RPMI7951 (cell line): ENCODE data around the gene SEMA7A. TPM values are rescaled to one million over a fixed set of nuclear protein-coding genes. Genes with fewer than 3 reads are reported as not detected.
"Not testable (repeated sequence)": the region's sequence is repeated elsewhere in the genome, so short reads cannot be mapped to it uniquely, and the experiment has no call there.

Source experiments
- DNase-seq: peaks from one replicate; pipeline ENCODE4 v3.0.0-alpha.2; 2012; ENCODE audit warnings: low read depth
- total RNA-seq: library from RNA; depleted of rRNA; stranded (reverse); fragments of >200 nt; shearing (Covaris generic); gene quantifications from 2 replicates; pipeline ENCODE4 v1.2.3, GENCODE V29; 2014; rRNA removed

The SEMA7A gene
- total RNA-seq, 1 experiment from 2014 or later: 20.7 TPM

DNA sequence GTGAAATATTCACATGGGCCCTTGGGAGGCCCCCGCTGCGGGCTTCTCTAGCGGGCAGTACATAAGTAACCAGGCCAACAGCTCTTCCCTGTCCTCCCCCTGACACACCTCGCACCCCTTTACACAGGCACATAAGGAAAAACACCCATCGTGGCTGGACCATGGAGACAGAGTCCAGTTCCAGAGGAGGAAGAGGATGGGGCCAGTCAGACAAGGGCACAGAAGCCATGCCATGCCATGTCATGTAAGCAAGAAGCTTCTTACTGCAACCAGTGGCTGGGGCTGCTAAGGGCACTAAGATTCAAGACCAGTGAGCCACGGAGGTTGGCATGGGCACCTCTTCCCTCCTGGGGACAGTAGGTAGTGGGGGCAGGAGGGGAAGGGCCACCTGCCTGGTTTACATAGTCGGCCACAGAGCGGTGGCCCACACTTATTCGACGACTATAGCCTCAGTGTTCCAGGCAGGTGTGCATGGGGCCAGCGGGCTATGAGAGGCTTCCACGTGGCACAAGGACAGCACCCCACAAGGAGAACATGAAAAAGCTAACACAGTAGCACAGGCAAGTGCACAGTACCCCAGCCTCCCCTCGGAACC, 60.6 kb downstream of the SEMA7A start:
- DNase-seq: no peak

DNA sequence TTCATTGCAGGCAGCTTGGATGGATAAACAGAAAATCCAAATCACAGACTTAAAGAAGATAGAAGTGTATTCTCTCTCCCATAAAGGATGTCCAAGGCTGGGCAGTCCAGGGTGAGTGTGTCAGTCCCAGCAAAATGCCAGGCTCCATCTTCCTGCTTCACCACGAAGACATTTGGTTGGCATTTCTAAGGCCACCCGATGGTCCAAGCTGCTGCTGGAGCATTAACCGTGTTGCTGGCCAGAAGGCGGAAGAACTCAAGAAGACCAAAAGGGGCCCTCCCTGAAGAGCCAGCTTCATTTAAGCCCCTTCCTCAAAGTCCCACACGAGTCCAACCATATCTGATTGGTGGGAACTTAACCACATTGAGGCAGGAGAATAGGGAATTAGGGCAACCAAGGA, 63.3 kb downstream of the SEMA7A start:
- no peak for DNase-seq

DNA sequence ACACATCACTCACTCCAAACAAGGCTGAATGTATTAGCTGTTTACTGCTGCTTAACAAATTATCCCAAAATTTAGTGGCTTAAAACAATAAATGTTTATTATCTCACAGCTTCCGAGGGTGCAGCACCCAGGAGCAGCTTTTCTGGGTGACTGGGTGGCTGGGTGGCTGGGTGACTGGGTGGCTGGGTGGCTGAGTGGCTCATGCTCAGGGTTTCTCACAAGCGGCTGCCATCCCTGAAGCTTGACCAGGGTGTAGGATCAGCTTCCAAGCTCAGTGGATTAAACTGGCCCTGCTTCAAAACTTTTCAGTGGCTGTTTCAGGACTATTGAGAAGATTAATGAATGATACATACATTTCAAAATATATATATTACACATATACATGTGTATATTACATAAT, 64.0 kb downstream of the SEMA7A start:
- no peak for DNase-seq

DNA sequence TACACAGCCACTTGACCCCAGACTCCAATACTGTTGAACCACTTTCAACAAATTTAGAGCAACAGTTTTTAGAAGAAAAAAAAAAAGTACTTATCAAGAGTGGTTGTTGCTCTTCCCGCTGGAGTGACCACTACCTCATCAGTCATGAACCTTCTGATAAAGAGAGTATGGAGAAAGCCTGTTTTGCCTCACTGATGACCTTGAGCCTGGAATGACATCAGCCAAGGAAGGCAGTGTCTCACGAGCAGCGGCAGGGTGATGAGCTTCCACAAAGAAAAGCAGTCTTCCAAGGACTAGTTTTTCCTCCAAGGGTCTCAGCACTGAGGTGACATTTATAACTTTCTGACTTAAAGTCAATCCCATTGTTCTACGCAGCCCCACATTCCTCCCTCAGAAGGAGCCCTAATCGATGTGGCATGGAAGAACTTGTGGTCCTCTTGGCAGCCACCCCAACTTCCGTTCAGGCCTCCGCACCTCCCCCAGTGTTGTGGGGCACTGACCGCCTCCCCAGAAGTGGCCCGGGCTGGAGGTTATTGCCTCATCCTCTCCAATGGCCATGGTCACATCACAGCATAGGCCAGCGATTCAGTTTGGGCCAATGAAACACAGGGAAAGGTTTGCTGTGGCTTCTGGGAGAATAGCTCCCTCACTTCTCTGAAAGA, 64.5 kb downstream of the SEMA7A start:
- peak; percentile 37 for DNase-seq

DNA sequence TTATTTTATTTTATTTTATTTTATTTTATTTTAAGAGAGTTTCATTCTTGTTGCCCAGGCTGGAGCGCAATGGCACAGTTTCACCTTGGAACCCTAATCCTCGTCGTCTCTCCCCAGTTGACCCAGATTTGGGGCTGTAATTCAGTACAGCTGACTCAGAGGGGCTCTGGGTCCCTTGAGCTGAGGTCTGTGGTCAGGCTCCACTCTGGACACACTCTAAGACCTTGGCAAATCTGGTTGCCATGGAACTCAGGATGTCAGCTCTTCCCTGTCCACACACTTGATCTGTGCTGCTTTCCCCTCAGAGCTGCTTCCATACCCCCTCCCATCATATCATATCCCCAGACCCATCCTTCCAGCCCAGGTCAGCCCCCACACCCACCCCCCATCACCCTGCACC, 65.6 kb downstream of the SEMA7A start:
- no peak for DNase-seq

DNA sequence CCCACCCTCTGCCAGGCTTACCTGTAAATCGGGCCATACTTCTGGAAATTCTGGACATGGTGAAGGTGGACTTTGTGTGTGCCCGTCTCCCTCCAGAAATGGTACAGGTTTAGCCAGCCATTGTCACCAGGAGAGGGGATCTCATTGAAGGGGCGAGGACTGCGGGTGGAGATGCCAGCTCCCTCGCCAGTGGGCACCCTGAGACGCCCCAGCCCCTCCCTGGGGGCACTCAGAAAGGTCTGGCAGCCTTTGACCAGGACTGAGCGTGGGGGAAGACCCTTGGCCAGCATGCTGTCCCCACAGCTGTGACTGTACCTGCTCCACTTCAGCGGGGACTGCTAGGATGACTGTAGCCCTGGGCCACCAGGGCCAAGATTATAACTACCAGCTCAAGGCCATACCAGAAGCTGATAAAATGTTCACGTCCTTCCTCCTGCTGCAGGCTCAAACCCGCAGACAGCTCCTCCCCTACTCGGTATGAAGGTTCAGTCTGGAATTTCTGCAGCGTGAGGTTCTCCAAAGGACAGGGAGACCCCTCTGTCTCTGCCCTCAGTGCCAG, 66.4 kb downstream of the SEMA7A start, which contains the start of gene CYP11A1:
CYP11A1 (minus strand) TSS at position 351 of the 559 bp plus-strand sequence; CDS start at position 290, 61 bp downstream.
- no peak for DNase-seq

DNA sequence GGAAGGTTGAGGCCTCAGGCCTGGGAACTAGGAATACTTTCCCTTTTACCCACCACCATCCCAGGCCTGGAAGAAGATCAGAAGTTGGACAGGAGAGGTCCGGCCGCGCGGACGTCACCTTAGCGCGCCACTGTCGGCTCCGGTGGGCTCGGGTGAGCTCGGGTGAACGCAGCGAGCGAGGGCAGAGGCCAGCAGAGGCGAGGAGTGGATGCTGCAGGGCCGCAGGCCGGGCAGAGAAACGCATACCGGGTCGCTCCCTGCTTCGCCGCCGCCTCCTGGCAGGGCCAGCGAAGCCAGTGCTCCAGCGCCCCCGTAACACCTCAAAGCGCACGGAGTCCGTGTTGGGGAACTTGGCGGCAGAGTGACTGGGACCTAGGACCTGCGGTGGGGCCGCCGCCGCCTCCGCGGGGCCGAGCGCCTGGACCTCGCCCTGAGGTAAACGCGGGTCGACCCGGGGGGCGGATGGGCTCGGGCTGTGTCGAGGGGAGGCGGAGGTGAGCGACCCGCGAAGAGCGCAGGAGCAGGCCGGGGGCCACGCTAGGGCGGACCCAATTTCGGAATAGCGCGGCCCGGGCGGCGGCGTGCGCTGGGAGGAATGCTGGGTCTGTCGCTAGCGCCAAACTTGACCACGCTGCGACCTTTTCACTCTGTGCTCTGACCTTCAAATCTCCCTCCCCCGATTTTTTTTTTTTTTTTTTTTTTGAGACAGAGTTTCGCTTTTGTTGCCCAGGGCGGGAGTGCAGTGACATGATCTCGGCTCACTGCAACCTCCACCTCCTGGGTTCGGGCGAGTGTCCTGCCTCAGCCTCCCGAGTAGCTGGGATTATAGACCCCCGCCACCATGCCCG, 67.9 kb downstream of the SEMA7A start:
- DNase-seq: no peak

DNA sequence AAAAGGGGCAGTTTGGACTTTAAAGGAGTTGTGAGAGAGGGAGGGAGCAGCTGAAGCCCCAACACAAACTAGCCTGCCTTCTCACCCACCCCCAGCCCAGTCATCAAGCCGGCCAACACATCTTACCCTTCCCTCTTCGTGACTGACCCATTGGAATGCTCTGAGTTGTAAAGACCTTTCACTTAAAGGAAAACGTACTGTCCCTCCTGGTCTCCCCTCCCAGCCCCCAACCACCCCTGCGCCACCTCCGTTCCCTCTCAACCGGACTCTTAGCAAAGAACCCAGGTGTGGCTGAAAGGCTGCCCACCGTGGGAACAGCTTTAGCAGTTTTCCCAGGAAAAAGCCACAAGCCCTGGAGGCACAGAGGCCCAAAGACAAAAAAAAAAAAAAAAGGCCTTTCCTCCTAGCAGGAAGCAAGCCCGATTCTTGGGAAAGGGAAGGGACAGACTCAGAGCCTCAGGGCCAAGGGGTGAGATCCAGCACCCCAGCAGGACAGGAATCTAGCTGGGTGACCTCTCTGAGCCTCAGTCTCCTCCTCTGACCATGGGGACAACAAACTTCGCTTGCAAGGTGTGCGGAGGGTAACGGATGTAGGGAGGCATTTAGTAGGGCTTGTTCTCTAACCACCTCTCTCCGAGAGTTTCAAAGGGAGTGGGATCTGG, 68.7 kb downstream of the SEMA7A start:
- no peak for DNase-seq

DNA sequence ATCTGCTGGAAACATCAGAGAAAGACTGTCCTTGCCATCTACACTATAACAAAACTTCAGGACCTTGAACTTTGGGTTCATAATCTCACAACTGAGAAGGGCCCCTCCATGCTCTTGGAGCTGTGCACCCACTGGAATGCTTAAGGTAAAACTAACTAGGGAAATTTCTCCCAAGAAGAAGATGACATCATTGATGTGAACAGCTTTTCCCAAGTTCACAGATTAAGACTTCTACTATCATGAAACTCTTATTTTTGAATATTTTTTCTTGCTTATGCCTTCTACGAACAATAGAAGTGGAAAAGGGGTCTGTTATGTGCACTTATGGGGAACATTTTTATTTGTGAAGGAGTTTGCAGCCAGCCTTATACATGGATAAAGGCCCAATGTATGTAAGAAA, 71.3 kb downstream of the SEMA7A start:
- no peak for DNase-seq

DNA sequence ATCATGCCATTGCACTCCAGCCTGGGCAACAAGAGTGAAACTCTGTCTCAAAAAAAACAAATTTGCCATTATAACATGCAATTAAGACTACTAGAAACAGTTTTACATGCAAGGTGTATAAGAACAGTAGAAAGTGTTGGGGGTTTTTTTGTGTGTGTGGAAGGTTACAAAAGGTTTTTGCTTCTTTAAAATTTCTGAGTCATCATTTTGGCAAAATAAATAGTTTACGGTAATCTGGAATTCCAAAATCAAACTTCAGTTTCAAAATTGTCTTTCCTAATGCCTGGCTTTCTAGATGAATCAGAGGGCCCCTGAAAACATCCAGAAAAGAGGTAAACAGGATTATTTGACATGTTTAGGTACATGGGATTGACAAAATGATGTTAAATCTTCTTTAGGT, 72.9 kb downstream of the SEMA7A start:
- DNase-seq: not testable (repeated sequence)

DNA sequence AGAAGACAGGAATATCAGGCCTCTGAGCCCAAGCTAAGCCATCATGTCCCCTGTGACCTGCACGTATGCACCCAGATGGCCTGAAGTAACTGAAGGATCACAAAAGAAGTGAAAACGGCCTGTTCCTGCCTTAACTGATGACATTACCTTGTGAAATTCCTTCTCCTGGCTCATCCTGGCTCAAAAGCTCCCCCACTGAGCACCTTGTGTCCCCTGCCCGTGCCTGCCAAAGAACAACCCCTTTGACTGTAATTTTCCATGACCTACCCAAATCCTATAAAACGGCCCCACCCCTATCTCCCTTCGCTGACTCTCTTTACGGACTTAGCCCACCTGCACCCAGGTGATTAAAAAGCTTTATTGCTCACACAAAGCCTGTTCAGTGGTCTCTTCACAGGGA, 74.4 kb downstream of the SEMA7A start:
- not testable (repeated sequence) for DNase-seq

Other genes starting within 250 kb of the SEMA7A start
- 95.7 and 114 TPM in 2 replicates for gene STRA6, start 231.2 kb downstream of the SEMA7A start, total RNA-seq
- 1.1 and 2.1 TPM in 2 replicates for gene CCDC33, start 197.6 kb downstream of the SEMA7A start, total RNA-seq
- not detected in 2 replicates for gene CYP11A1, start 66.3 kb downstream of the SEMA7A start, total RNA-seq
- gene UBL7, start 27.2 kb upstream of the SEMA7A start, total RNA-seq: 96.5 and 121 TPM in 2 replicates
- 0.72 and 1.2 TPM in 2 replicates for gene ARID3B, start 107.3 kb upstream of the SEMA7A start, total RNA-seq
- 55.5 and 65.5 TPM in 2 replicates for gene CLK3, start 181.9 kb upstream of the SEMA7A start, total RNA-seq